Heart right ventricle (tissue), 16 donors: ENCODE data around the gene LILRB1. TPM values are rescaled to one million over a fixed set of nuclear protein-coding genes. Genes with fewer than 3 reads are reported as not detected.
"Not testable (repeated sequence)": the region's sequence is repeated elsewhere in the genome, so short reads cannot be mapped to it uniquely, and the experiment has no call there.

ENCODE experiments used
- ATAC-seq, 8 donors: fragments of 200-7000 bp; cut with Tn5 transposase; one replicate each; pipeline ENCODE4 v1.9.1; 2020; ENCODE audit warnings: mild to moderate bottlenecking in 8 of 8, moderate library complexity in 8 of 8, moderate number of reproducible peaks in 1 of 8
- DNase-seq, 2 donors: peaks; one replicate each; pipeline ENCODE4 v3.0.0-alpha.2; 2020
- H3K27ac ChIP-seq, 10 donors: fragments of 200-600 bp; sonication (generic) in 2 of 10; one replicate each; pipeline versions ENCODE4 v1.5.0 to v1.8.0; 2020 to 2022; ENCODE audit warnings: mild to moderate bottlenecking in 3 of 10
- H3K27me3 ChIP-seq, 7 donors: fragments of 200-600 bp; one replicate each; pipeline ENCODE4 v1.8.0; 2021 to 2022; ENCODE audit warnings: mild to moderate bottlenecking in 2 of 7
- H3K36me3 ChIP-seq, 9 donors: fragments of 200-600 bp; sonication (generic) in 1 of 9; one replicate each; pipeline versions ENCODE4 v1.5.0 to v1.8.0; 2020 to 2022; ENCODE audit warnings: mild to moderate bottlenecking in 2 of 9
- H3K4me1 ChIP-seq, 9 donors: fragments of 200-600 bp; sonication (generic) in 1 of 9; one replicate each; pipeline versions ENCODE4 v1.5.0 to v1.8.0; 2020 to 2022; ENCODE audit warnings: mild to moderate bottlenecking in 4 of 9
- H3K4me3 ChIP-seq, 10 donors: fragments of 200-600 bp; sonication (generic) in 2 of 10; one replicate each; pipeline versions ENCODE4 v1.5.0 to v1.8.0; 2020 to 2022; ENCODE audit warnings: mild to moderate bottlenecking in 7 of 10, moderate library complexity in 2 of 10
- H3K9me3 ChIP-seq, 11 donors: fragments of 200-600 bp in 10 of 11; sonication (generic) in 2 of 11; one replicate each; pipeline versions ENCODE4 v1.5.0 to v1.8.0; 2013 to 2022; ENCODE audit warnings: mild to moderate bottlenecking in 2 of 11, control low read depth in 1 of 11, moderate library complexity in 1 of 11
- WGBS, 2 donors: extraction: QIAGEN DNeasy Blood & Tissue Kit; methylation state at CpG; one replicate each; pipeline ENCODE4 v1.1.7; 2013; ENCODE audit warnings: inconsistent platforms in 1 of 2; 5-methylcytosine and 5-hydroxymethylcytosine counted together
- intact Hi-C, 10 donors: fragments of 100-400 bp; cut with DNase I; formaldehyde crosslinking; loops; one replicate each; pipeline versions ENCODE4 v1.11.1 to v1.14.2; 2022
- polyA plus RNA-seq, 2 donors: library from polyadenylated mRNA; stranded (reverse); fragments of 200-250 nt; gene quantifications; one replicate each; pipeline ENCODE4 v1.2.3, GENCODE V29; 2013
- total RNA-seq, 10 donors: library from RNA; stranded (reverse); fragmentation: NEBNext Ultra II Directional in 3 of 10; extraction: Animal tissue kit (Norgen Biotek cat#: 25700) in 3 of 10; gene quantifications; one replicate each; pipeline versions ENCODE4 v1.2.1 to v1.2.4, GENCODE V29; 2021 to 2023
- TF ChIP-seq, protein P1 (sequence below), 9 donors: fragments of 200-600 bp; sonication (generic) in 2 of 9; IDR thresholded peaks; one replicate each; pipeline versions ENCODE4 v1.5.0 to v1.8.0; 2021 to 2022; ENCODE audit warnings: antibody characterized with exemption in 9 of 9, mild to moderate bottlenecking in 5 of 9, moderate library complexity in 1 of 9
- donor health status: Arrhythmogenic right ventricular cardiomyopathy.
- donor health status: ischemic (EF 13 %, LVEDD 7.1; RV severe dilation, severe dysfunction).
- donor health status: healthy with polysubstance abuse.
- donor health status: DM: no; HTN: yes; CAD: no.
- donor health status: DM: no; HTN: no; CAD: no.
- donor health status: ischemic (EF 25% LVEDD 6.9; RV normal size, moderate dysfunction).
- donor health status: ischemic (EF 25% LVEDD 5.7; RV mildly dilated, moderate dysfunction).
- donor health status: healthy.
- donor health status: DM: yes; HTN: yes; CAD: no.
- donor health status: Ischemic cardiomyopathy.
- donor health status: ischemic (EF 35%, LVEDD 5.7; RV mildly dilated, moderate dysfunction).
- donor health status: nonischemic (EF 11% LVEDD 7.7; RV severe dilation, severe dysfunction).
- donor health status: DM: yes; HTN: yes; CAD: no.
- donor health status: PGD.
- donor health status: ischemic (EF 29% LVEDD 5.4; RV normal size, mild dysfunction).
- donor health status: nonischemic (EF 23%, LVEDD 6.1; RV moderate dilation, normal function).

LILRB1 gene
- total and polyA plus RNA-seq, 12 donors = 0.28 to 16.9 (median 1.3) TPM

DNA sequence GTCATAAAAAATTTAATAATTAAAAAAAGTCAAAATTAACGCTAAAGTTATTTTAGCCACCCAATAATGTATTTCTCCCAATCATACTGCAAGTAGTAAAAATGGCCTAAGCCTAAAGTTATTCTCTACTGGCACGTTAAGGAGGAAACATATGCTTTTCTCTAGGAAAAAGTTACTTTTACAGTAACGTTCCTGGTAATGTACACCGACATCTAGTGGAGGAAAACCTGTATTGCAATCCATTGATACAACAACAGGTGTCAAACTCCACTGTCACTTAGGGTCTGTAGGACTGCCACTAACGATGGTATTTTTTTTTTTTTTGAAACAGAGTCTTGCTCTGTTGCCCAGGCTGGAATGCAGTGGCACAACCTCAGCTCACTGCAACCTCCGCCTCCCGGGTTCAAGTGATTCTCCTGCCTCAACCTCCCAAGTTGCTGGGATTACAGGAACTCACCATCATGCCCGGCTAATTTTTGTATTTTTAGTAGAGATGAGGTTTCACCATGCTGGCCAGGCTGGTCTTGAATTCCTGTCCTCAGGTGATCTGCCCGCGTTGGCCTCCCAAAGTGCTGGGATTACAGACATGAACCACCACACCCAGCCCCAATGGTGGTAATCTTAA is 46.0 kb downstream of the LILRB1 start:
- not testable (repeated sequence) for H3K4me3 ChIP-seq, ATAC-seq, H3K4me1 ChIP-seq, H3K36me3 ChIP-seq, H3K9me3 ChIP-seq, H3K27ac ChIP-seq
- DNase-seq = peak in 1 of 2 donors; percentile 20
- TF ChIP-seq, protein P1, sequence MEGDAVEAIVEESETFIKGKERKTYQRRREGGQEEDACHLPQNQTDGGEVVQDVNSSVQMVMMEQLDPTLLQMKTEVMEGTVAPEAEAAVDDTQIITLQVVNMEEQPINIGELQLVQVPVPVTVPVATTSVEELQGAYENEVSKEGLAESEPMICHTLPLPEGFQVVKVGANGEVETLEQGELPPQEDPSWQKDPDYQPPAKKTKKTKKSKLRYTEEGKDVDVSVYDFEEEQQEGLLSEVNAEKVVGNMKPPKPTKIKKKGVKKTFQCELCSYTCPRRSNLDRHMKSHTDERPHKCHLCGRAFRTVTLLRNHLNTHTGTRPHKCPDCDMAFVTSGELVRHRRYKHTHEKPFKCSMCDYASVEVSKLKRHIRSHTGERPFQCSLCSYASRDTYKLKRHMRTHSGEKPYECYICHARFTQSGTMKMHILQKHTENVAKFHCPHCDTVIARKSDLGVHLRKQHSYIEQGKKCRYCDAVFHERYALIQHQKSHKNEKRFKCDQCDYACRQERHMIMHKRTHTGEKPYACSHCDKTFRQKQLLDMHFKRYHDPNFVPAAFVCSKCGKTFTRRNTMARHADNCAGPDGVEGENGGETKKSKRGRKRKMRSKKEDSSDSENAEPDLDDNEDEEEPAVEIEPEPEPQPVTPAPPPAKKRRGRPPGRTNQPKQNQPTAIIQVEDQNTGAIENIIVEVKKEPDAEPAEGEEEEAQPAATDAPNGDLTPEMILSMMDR (IDR thresholded peaks at IDR 0.05) = peak; percentile 67 to 92 (median 86)
- H3K27me3 ChIP-seq = peaks cover 0 to 52% (median 16%) of the 10 kb centered on the region in 7 donors
- intact Hi-C loops = loop anchor here in 6 of 10 donors (5.0 to 10.0 kb wide), 2 partner anchors 192 to 194 kb away; no protein-coding TSS in a partner anchor
- 24 to 27% methylated on average over 10 of the region's 10 CpGs for WGBS, 2 donors

DNA sequence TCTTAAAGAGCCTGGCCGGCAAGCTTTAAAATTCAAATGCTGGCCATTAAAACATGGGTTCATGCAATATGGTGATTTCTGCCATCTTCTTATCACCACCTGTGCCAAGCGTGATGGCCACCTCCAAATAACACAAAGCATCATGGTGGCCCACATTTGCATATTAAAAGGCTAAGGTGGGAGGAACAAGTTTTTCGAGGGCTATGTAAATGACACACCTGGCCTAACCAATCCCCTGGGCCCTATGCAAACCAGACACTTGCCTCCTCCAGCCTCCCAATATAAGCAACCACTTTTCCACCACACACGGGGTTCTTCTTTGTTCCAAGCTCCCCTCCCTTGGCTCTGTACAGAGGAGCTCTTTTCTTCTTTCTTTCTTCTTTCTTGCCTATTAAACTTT is 46.9 kb downstream of the LILRB1 start:
- no peak for ATAC-seq
- peaks cover 0 to 5% (median 0%) of the 10 kb centered on the region in 9 donors for H3K4me1 ChIP-seq
- no peak overlapping the region for H3K4me3 ChIP-seq
- no peaks in the 10 kb centered on the region for H3K36me3 ChIP-seq
- intact Hi-C loops = loop anchor here in 6 of 10 donors (5.0 to 10.0 kb wide), 2 partner anchors 192 to 195 kb away; no protein-coding TSS in a partner anchor
- 61 to 68% methylated on average over 4 of the region's 4 CpGs for WGBS, 2 donors
- H3K9me3 ChIP-seq = no peaks in the 10 kb centered on the region
- H3K27ac ChIP-seq = no peak overlapping the region
- peaks cover 0 to 49% (median 13%) of the 10 kb centered on the region in 7 donors for H3K27me3 ChIP-seq
- TF ChIP-seq, protein P1 (IDR thresholded peaks at IDR 0.05) = no peak
- DNase-seq = no peak

DNA sequence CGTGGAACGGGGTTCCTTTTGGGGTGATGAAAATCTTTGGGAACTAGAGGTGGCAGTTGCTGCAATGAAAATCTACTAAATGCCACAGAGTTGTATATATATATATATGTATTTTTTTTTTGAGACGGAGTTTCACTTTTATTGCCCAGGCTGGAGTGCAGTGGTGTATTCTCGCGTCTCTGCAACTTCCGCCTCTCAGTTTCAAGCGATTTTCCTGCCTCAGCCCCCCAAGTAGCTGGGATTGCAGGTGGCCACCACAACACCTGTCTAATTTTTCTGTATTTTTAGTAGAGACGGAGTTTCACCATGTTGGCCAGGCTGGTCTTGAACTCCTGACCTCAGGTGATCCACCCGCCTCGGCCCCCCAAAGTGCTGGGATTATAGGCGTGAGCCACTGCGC is 51.3 kb downstream of the LILRB1 start:
- not testable (repeated sequence) for H3K9me3 ChIP-seq

DNA sequence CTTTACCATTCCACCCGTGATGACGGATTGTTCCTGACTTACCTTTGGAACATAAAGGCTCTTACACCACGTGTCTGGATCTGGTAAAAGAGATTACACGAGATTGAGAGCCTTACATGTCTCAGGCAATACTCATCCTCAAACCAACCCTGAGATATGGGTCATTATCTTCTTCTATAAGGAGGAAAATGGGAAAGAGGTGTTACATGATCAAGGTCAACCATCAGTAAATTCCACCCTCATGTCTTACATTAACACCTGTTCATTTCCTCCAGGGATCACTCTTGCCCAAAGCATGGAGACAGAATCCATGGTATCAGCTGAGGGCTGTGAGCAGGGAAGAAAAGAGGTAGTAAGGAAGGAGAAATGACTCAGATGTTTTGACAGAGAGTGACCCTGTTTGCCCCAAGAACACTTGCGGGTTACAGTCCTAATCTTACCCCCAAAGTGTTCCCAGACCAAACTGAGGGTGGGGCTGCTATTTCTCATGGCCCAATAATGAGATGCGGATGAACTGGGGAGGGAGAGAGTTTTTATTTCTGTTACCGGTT is 52.1 kb downstream of the LILRB1 start:
- no peak overlapping the region for H3K27ac ChIP-seq
- intact Hi-C loops = no loop called here
- H3K4me3 ChIP-seq = no peak overlapping the region
- peaks cover 0 to 41% (median 11%) of the 10 kb centered on the region in 7 donors for H3K27me3 ChIP-seq
- ATAC-seq = no peak
- TF ChIP-seq, protein P1 (IDR thresholded peaks at IDR 0.05) = no peak
- no peaks in the 10 kb centered on the region for H3K9me3 ChIP-seq
- no peaks in the 10 kb centered on the region for H3K36me3 ChIP-seq
- 55 to 60% methylated on average over 7 of the region's 7 CpGs for WGBS, 2 donors
- DNase-seq = no peak
- H3K4me1 ChIP-seq = no peaks in the 10 kb centered on the region

More for the DNA sequence above, 51.3 kb downstream of the LILRB1 start:
- H3K27ac ChIP-seq, H3K4me3 ChIP-seq, ATAC-seq, DNase-seq, H3K4me1 ChIP-seq, H3K36me3 ChIP-seq, intact Hi-C loops: not testable (repeated sequence)
- peaks cover 0 to 45% (median 19%) of the 10 kb centered on the region in 7 donors for H3K27me3 ChIP-seq
- WGBS, 2 donors = 77 to 81% methylated on average over 12 of the region's 12 CpGs

DNA sequence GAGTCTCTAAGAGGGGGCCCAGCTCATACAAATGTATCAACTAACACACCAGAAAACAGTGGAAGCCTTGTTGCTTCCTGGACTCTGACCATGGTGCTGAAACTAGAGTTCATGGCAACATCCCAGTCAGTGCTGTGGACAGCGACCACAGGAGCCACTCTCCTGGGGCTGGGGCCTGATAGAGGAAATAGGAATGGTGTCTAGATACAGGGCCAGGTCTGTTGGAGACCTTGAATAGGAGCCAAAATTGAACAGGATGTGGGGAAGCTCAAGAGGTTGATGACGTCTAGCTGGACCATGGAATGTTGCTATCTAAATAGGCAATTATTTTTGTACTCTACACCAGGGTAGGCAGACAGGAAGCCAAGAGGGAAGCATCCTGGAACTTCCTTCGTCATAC is 54.2 kb downstream of the LILRB1 start:
- TF ChIP-seq, protein P1 (IDR thresholded peaks at IDR 0.05) = no peak
- peaks cover 0 to 36% (median 12%) of the 10 kb centered on the region in 7 donors for H3K27me3 ChIP-seq
- WGBS, 2 donors = 20 to 24% methylated on average over 3 of the region's 3 CpGs
- intact Hi-C loops = no loop called here
- DNase-seq (peak in 1 of 2 donors; percentile 24), ATAC-seq (peak in 1 of 8 donors; percentile 61)
- no peak overlapping the region for H3K4me3 ChIP-seq
- H3K9me3 ChIP-seq = no peaks in the 10 kb centered on the region
- no peaks in the 10 kb centered on the region for H3K36me3 ChIP-seq
- no peaks in the 10 kb centered on the region for H3K4me1 ChIP-seq
- H3K27ac ChIP-seq = no peak overlapping the region
